OCI-LY7 (cell line): ENCODE measurements around the gene ODF4. TPM values are rescaled to one million over a fixed set of nuclear protein-coding genes. Genes with fewer than 3 reads are reported as not detected.
A peak's percentile ranks its signal among the peaks of the same experiment; 100 is the strongest.

Source experiments
- BruUV-seq: library from RNA; stranded (reverse); fragments of 400-500 nt; replicated peaks from 2 replicates; lab custom pipeline; 2021; lab: Mats Ljungman, UMichigan
- CTCF ChIA-PET: fragments of 300-600 bp; sonication (Branson Sonifier 250); formaldehyde crosslinking; loops from one replicate; lab custom pipeline; 2022; ENCODE audit warnings: antibody characterized with exemption; ENCODE audit not compliant: unreplicated experiment; lab: Charles Lee
- POLR2A ChIA-PET: fragments of 300-600 bp; sonication (Branson Sonifier 250); formaldehyde crosslinking; loops from one replicate; lab custom pipeline; 2022; ENCODE audit warnings: antibody characterized with exemption; lab: Charles Lee
- DNase-seq: peaks from one replicate; pipeline ENCODE4 v3.0.0-alpha.2; 2015; ENCODE audit warnings: low spot score
- H2AFZ ChIP-seq: fragments of 200-600 bp; sonication (generic), shearing (Covaris generic); 2 replicates; pipeline ENCODE4 v1.6.1; 2014; ENCODE audit warnings: mild to moderate bottlenecking, antibody characterized with exemption, low read length, moderate library complexity
- H3K27ac ChIP-seq: fragments of 200-600 bp; sonication (generic); 2 replicates; pipeline ENCODE4 v1.5.1; 2014; ENCODE audit warnings: mixed run types, low read depth, mild to moderate bottlenecking, moderate library complexity, low read length, inconsistent platforms; ENCODE audit not compliant: poor library complexity, severe bottlenecking
- H3K36me3 ChIP-seq: fragments of 200-600 bp; sonication (generic); 2 replicates; pipeline ENCODE4 v1.6.1; 2014; ENCODE audit warnings: mild to moderate bottlenecking, antibody characterized with exemption, low read length, moderate library complexity, mixed read lengths; ENCODE audit not compliant: insufficient read depth
- H3K4me1 ChIP-seq: fragments of 200-600 bp; sonication (generic); 2 replicates; pipeline ENCODE4 v1.5.1; 2014; ENCODE audit warnings: mild to moderate bottlenecking, low read length; ENCODE audit not compliant: insufficient read depth, poor library complexity, severe bottlenecking
- H3K4me2 ChIP-seq: fragments of 200-600 bp; sonication (generic); 2 replicates; pipeline ENCODE4 v1.6.1; 2014; ENCODE audit warnings: mild to moderate bottlenecking, low read length
- H3K4me3 ChIP-seq: fragments of 200-600 bp; sonication (generic); 2 replicates; pipeline ENCODE4 v1.5.1; 2014; ENCODE audit warnings: mild to moderate bottlenecking, low read depth, low read length; ENCODE audit not compliant: poor library complexity, severe bottlenecking
- H3K79me2 ChIP-seq: fragments of 200-600 bp; sonication (generic); 2 replicates; pipeline ENCODE4 v1.6.1; 2016; ENCODE audit warnings: low read depth, mild to moderate bottlenecking, low read length, moderate library complexity, mixed read lengths; ENCODE audit not compliant: insufficient read depth
- H3K9me2 ChIP-seq: fragments of 200-600 bp; sonication (generic); 2 replicates; pipeline ENCODE4 v1.6.1; 2016; ENCODE audit warnings: mild to moderate bottlenecking, low read length, mixed read lengths; ENCODE audit not compliant: insufficient read depth
- H3K9me3 ChIP-seq: fragments of 200-600 bp; sonication (generic); 2 replicates; pipeline ENCODE4 v1.6.1; 2014; ENCODE audit warnings: mild to moderate bottlenecking, mixed run types, low read length, mixed read lengths
- H4K20me1 ChIP-seq: fragments of 200-600 bp; sonication (generic); 2 replicates; pipeline ENCODE4 v1.6.1; 2014; ENCODE audit warnings: mild to moderate bottlenecking, antibody characterized with exemption, low read length, moderate library complexity, mixed read lengths; ENCODE audit not compliant: insufficient read depth
- EZH2phosphoT487 ChIP-seq: fragments of 200-600 bp; sonication (generic); IDR thresholded peaks from 2 replicates; pipeline ENCODE4 v1.6.1; 2018; ENCODE audit warnings: low read depth, borderline replicate concordance, mild to moderate bottlenecking, mixed run types, antibody characterized with exemption, low read length, moderate library complexity, mixed read lengths
- intact Hi-C: fragments of 100-400 bp; cut with micrococcal nuclease; formaldehyde crosslinking; loops from one replicate; pipeline ENCODE4 v1.10.0; 2022; ENCODE audit not compliant: unreplicated experiment
- total RNA-seq, 2 experiments: library from RNA; depleted of rRNA in 1 of 2; stranded (reverse); fragments of >200 nt in 1 of 2; shearing (Covaris generic) in 1 of 2; gene quantifications; 2 replicates each; pipeline ENCODE4 v1.2.3, GENCODE V29; 2014 to 2022
- TF ChIP-seq, protein P1 (sequence below): fragments of 200-600 bp; sonication (generic); conservative IDR thresholded peaks from 2 replicates; pipeline ENCODE4 v1.5.1; 2014; ENCODE audit warnings: mild to moderate bottlenecking, antibody characterized with exemption, low read length, moderate library complexity, mixed read lengths

ODF4 gene
- total RNA-seq, 2 experiments from 2014 or later: not detected

DNA sequence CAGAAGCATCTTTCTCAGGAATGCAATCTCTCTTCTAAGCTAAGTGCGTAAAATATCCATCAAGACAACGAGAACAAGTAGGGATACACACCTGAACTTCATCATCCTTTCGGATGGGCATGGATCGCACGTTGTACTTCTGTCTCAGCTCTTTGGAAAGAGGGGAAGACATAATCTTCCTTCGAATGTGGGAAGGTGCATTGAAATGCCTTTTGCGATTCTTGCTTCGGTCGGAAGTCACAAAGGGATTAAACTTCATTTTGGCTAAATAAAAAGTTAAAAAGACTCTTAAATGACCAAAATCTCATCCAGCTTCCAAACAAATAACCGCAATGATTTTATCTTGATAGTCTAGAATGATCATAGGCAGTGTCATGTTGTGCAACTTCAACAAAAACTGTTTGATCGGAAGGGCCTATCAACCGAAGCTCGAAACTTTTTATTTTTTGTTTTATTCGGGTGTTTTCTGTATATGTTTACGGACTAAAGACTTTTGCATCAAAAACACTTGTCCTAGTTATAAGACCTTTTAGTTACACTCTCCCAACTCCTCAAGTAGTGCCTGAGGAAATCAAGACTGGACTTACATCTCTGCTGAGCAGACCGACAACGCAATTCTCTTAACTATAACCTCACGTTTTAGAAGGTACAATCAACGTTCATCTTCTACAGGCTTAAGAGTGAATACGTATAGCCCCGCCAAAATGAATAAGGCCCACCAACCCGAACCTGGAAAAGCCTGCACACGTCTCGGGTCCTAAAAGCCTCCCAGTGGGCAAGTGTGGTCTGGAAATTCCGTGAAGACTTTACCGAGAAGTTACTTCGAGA lies 42.6 kb downstream of the ODF4 start:
- intact Hi-C loops: loop anchor here (5.0 to 10.0 kb wide), 2 partner anchors 135 to 363 kb away; partner anchors contain the start of genes CCDC42, CTC1 and PFAS
- ChIA-PET POLR2A (interaction anchor here (0.6 to 1.6 kb wide), 4 partner anchors 10 to 190 kb away, joined by 3 to 6 read pairs (median 4); no protein-coding TSS in a partner anchor), CTCF (interaction anchor here (0.5 kb wide), 1 partner anchor 136 kb away, joined by 4 read pairs; no protein-coding TSS in a partner anchor)
- Histone ChIP-seq H3K79me2 (peaks cover 58% of the 10 kb centered on the region), H3K27ac (peak overlapping the region; percentile 67), H3K9me2 (no peaks in the 10 kb centered on the region), H3K4me1 (peaks cover 54% of the 10 kb centered on the region), H4K20me1 (peaks cover 27% of the 10 kb centered on the region), H3K4me3 (peak overlapping the region; percentile 78), H3K36me3 (peaks cover 56% of the 10 kb centered on the region), H3K9me3 (no peaks in the 10 kb centered on the region), H2AFZ (no peak overlapping the region), H3K4me2 (peak overlapping the region; percentile 95)
- TF ChIP-seq EZH2phosphoT487: no peak
- TF ChIP-seq, protein P1, sequence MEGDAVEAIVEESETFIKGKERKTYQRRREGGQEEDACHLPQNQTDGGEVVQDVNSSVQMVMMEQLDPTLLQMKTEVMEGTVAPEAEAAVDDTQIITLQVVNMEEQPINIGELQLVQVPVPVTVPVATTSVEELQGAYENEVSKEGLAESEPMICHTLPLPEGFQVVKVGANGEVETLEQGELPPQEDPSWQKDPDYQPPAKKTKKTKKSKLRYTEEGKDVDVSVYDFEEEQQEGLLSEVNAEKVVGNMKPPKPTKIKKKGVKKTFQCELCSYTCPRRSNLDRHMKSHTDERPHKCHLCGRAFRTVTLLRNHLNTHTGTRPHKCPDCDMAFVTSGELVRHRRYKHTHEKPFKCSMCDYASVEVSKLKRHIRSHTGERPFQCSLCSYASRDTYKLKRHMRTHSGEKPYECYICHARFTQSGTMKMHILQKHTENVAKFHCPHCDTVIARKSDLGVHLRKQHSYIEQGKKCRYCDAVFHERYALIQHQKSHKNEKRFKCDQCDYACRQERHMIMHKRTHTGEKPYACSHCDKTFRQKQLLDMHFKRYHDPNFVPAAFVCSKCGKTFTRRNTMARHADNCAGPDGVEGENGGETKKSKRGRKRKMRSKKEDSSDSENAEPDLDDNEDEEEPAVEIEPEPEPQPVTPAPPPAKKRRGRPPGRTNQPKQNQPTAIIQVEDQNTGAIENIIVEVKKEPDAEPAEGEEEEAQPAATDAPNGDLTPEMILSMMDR: no peak
- DNase-seq: peak; percentile 36
- BruUV-seq: TSS peak; percentile 73

DNA sequence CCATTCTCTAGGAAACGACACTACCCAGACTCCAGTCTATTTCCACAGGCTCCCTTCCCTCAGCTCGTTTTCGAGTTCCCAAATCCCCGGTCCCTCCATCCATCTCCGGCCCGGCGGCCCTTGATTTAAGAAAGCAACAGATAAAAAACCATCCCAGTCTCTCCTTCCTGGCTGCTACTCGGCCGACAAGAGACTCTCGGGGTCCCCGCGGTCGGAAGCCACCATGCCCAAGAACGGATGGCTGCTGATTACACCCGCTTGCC lies 43.2 kb downstream of the ODF4 start:
- H3K4me2 ChIP-seq: peak overlapping the region; percentile 95
- ChIA-PET CTCF (interaction anchor here (0.5 kb wide), 1 partner anchor 137 kb away, joined by 4 read pairs; no protein-coding TSS in a partner anchor), POLR2A (interaction anchor here (1.6 kb wide), 1 partner anchor 191 kb away, joined by 5 read pairs; no protein-coding TSS in a partner anchor)
- intact Hi-C loops: loop anchor here (1.0 to 10.0 kb wide), 4 partner anchors 52 to 362 kb away; partner anchors contain the start of genes CCDC42, CTC1, NDEL1 and PFAS
- peaks cover 58% of the 10 kb centered on the region for H3K79me2 ChIP-seq
- H3K4me1 ChIP-seq: peaks cover 48% of the 10 kb centered on the region
- no peaks in the 10 kb centered on the region for H3K9me3 ChIP-seq
- H4K20me1 ChIP-seq: peaks cover 27% of the 10 kb centered on the region
- H2AFZ ChIP-seq: peak overlapping the region; percentile 69; the same call in 1 of the 2 replicates
- no peak for DNase-seq
- H3K4me3 ChIP-seq: peak overlapping the region; percentile 78
- BruUV-seq: no TSS peak
- peak overlapping the region; percentile 67 for H3K27ac ChIP-seq
- H3K36me3 ChIP-seq: peaks cover 51% of the 10 kb centered on the region
- no peaks in the 10 kb centered on the region for H3K9me2 ChIP-seq
- TF ChIP-seq EZH2phosphoT487: no peak
- TF ChIP-seq, protein P1: no peak
